GM23248 (cell line): ENCODE measurements around the gene TIMM23. TPM values are rescaled to one million over a fixed set of nuclear protein-coding genes. Genes with fewer than 3 reads are reported as not detected.

Experiments used
- DNase-seq: peaks from one replicate; pipeline ENCODE4 v3.0.0-alpha.2; 2015
- H2AFZ ChIP-seq: fragments of 200-600 bp; sonication (generic); 2 replicates; pipeline ENCODE4 v1.6.1; 2016; ENCODE audit warnings: antibody characterized with exemption
- H3F3A ChIP-seq: fragments of 200-600 bp; sonication (generic); 2 replicates; pipeline ENCODE4 v1.6.1; 2016; ENCODE audit warnings: mild to moderate bottlenecking, antibody characterized with exemption, mixed run types; ENCODE audit not compliant: insufficient read depth
- H3K27ac ChIP-seq: fragments of 200-600 bp; sonication (generic); 2 replicates; pipeline ENCODE4 v1.5.1; 2016; ENCODE audit warnings: mild to moderate bottlenecking
- H3K27me3 ChIP-seq: fragments of 200-600 bp; sonication (generic); replicated peaks from 2 replicates; pipeline ENCODE4 v1.6.1; 2016; ENCODE audit warnings: mild to moderate bottlenecking; ENCODE audit not compliant: insufficient read depth
- H3K36me3 ChIP-seq: fragments of 200-600 bp; sonication (generic); 2 replicates; pipeline ENCODE4 v1.6.1; 2016; ENCODE audit warnings: low read depth, mild to moderate bottlenecking
- H3K4me1 ChIP-seq: fragments of 200-600 bp; sonication (generic); 2 replicates; pipeline ENCODE4 v1.6.1; 2016; ENCODE audit warnings: mild to moderate bottlenecking; ENCODE audit not compliant: insufficient read depth
- H3K4me2 ChIP-seq: fragments of 200-600 bp; sonication (generic); one replicate; pipeline ENCODE4 v1.6.1; 2016; ENCODE audit warnings: mild to moderate bottlenecking; ENCODE audit not compliant: unreplicated experiment
- H3K4me3 ChIP-seq: fragments of 200-600 bp; sonication (generic); 2 replicates; pipeline ENCODE4 v1.5.1; 2016; ENCODE audit warnings: mild to moderate bottlenecking
- H3K79me2 ChIP-seq: fragments of 200-600 bp; sonication (generic); 2 replicates; pipeline ENCODE4 v1.6.1; 2016; ENCODE audit warnings: mild to moderate bottlenecking; ENCODE audit not compliant: insufficient read depth
- H3K9ac ChIP-seq: fragments of 200-600 bp; sonication (generic); 2 replicates; pipeline ENCODE4 v1.6.1; 2016; ENCODE audit warnings: mild to moderate bottlenecking
- H3K9me2 ChIP-seq: fragments of 200-600 bp; sonication (generic); 2 replicates; pipeline ENCODE4 v1.6.1; 2016; ENCODE audit warnings: mixed run types, mild to moderate bottlenecking, moderate library complexity; ENCODE audit not compliant: insufficient read depth
- H3K9me3 ChIP-seq: fragments of 200-600 bp; sonication (generic); one replicate; pipeline ENCODE4 v1.6.1; 2017; ENCODE audit warnings: low read depth
- H4K20me1 ChIP-seq: fragments of 200-600 bp; sonication (generic); 2 replicates; pipeline ENCODE4 v1.6.0; 2016; ENCODE audit not compliant: insufficient read depth
- EZH2 ChIP-seq: fragments of 200-600 bp; sonication (generic); IDR thresholded peaks from 2 replicates; pipeline ENCODE4 v1.6.1; 2018; ENCODE audit warnings: antibody characterized with exemption, mild to moderate bottlenecking; ENCODE audit not compliant: insufficient read depth, poor library complexity, severe bottlenecking
- EZH2phosphoT487 ChIP-seq: fragments of 200-600 bp; sonication (generic); IDR thresholded peaks from 2 replicates; pipeline ENCODE4 v1.6.1; 2018; ENCODE audit warnings: antibody characterized with exemption, moderate library complexity, mild to moderate bottlenecking, low read depth; ENCODE audit not compliant: insufficient read depth
- WGBS, 2 experiments: methylation state at CpG; one replicate each; pipeline ENCODE4 v1.1.6; 2015 to 2017; ENCODE audit warnings: low lambda C conversion rate in 2 of 2, low coverage in 1 of 2; ENCODE audit errors: missing lambda C conversion rate in 2 of 2; 5-methylcytosine and 5-hydroxymethylcytosine counted together
- in situ Hi-C: fragments of 300-500 bp; cut with MboI; formaldehyde crosslinking; loops from 2 replicates; pipeline ENCODE4 v1.15.0; 2020
- polyA plus RNA-seq: library from polyadenylated mRNA; unstranded; fragments of >200 nt; fragmentation: Nextera tagmentation; extraction: Ambion mirVana; gene quantifications from 2 replicates; pipeline ENCODE4 v1.2.1, GENCODE V29; 2016
- small RNA-seq: library from RNA; depleted of rRNA; stranded (forward); fragments of <200 nt; gene quantifications from one replicate; pipeline ENCODE3, GENCODE V24; 2014; ENCODE audit warnings: low read depth, low replicate concordance
- total RNA-seq: library from RNA; depleted of rRNA; stranded (reverse); fragments of >200 nt; shearing (Covaris generic); gene quantifications from 2 replicates; pipeline ENCODE4 v1.2.3, GENCODE V29; 2014; rRNA removed

TIMM23 gene
- total and polyA plus RNA-seq, 2 experiments from 2014 or later = 104 to 145 TPM

DNA sequence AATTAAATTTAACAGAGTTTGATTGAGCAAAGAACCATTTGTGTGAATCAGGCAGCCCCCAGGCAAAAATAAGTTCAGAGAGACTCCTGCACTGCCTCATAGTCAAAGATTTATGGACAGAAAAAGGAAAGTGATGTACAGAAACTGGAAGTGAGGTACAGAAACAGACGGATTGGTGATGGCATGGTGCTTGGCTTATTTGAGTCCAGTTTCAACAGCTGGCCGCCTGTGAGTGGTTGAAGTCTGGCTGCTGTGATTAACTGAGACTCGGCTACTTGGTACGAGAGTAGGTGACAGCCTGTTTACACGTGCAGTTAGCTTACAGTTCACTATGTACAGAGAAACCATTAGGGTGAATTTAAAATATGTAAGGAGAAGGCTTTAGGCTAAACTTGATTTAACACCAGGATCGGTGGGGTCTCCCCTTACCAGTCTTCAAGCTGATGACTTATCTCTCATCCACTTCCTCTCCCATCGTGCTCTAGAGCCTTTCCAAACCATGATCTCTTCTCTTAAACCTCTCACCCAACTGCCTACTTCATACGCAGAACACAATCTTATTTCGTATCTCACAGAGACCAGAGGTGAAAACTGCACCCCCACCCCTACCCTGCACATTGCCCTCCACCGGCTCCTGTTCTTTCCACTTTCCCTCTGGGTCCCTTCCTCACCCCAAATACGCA is 78.8 kb downstream of the TIMM23 start:
- in situ Hi-C loops = no loop called here
- H3K36me3 ChIP-seq = no peaks in the 10 kb centered on the region
- no peaks in the 10 kb centered on the region for H3K9me2 ChIP-seq
- no peaks in the 10 kb centered on the region for H4K20me1 ChIP-seq
- H3K4me1 ChIP-seq = no peaks in the 10 kb centered on the region
- 30 to 37% methylated on average over 11 of the region's 11 CpGs for WGBS, 2 experiments
- no peaks in the 10 kb centered on the region for H3K9me3 ChIP-seq
- no peak overlapping the region for H3K4me2 ChIP-seq
- peak; percentile 19 for DNase-seq
- no peak overlapping the region for H2AFZ ChIP-seq
- H3K79me2 ChIP-seq = no peaks in the 10 kb centered on the region
- TF ChIP-seq EZH2phosphoT487 (no peak), EZH2 (no peak)
- no peak overlapping the region for H3K27ac ChIP-seq
- H3F3A ChIP-seq = no peaks in the 10 kb centered on the region
- H3K27me3 ChIP-seq = peaks cover 41% of the 10 kb centered on the region
- no peak overlapping the region for H3K4me3 ChIP-seq
- no peak overlapping the region for H3K9ac ChIP-seq

DNA sequence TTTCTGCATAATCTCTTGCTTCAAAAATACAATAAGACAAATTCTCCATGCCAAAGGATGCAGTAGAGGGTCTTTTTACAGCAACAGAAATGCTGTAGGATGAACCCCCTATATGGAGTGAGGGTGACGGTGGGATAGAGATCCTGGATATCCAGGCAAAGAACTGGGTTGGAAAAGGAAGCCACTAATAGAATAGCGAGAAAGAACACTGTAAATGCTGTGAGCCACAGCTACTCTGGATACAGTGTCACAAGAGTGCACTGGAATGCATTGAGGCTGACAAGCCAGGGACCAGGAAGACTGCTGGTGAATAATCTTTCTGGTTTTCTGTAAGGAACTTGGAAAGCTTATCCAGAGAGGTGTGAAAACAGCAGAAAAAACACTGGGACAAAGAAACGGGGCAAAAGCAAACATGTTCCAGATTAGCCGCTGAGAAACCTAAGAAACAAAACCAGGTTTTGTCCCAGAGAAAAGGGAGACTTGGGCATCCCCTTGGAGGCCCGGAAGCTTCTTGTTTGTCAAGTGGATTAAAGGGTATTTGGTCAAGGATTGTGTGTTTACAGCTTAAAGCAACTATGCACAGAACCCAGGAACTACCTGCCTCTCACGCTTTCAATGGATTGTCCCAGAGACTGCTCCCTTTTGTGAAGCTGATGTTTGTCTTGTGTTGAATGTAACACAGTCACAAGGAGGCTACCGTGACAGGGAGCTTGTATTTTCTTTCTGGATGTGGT is 79.9 kb downstream of the TIMM23 start:
- Histone ChIP-seq H3K27me3 (peaks cover 39% of the 10 kb centered on the region), H3K79me2 (no peaks in the 10 kb centered on the region)

DNA sequence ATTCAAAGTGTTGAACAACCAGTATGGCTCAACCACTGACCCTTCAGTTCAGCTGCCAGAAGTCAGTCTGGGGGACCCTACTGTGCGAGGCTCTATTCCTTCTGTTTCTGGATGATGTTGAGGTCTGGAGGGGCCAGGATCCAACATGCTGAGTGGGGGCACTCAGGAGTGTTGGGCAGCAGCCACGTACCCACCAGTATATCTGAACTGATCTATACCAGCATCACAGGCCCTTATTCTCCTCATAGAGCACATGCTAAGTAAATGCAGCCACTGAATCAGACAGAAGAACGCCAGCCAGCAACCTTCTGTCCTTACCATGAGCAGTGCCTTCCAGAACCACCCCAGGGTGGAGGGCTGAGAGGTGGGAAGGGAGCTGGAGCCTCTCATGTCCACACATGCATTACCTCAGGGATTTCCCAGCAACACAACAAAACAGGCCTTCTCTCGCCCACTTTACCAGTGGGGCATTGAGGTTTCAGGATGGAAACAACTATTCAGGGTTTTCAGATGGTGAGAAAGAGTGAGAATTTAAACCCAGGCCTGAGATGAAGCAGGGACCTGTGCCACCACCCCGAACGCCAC is 80.6 kb downstream of the TIMM23 start:
- H3K4me2 ChIP-seq = no peak overlapping the region
- WGBS, 2 experiments = 47 to 64% methylated on average over 6 of the region's 6 CpGs
- H3K9ac ChIP-seq = no peak overlapping the region
- H2AFZ ChIP-seq = no peak overlapping the region
- no peaks in the 10 kb centered on the region for H3K4me1 ChIP-seq
- H3F3A ChIP-seq = no peaks in the 10 kb centered on the region
- H4K20me1 ChIP-seq = no peaks in the 10 kb centered on the region
- no peak overlapping the region for H3K4me3 ChIP-seq
- in situ Hi-C loops = no loop called here
- no peak for TF ChIP-seq EZH2
- no peak overlapping the region for H3K27ac ChIP-seq
- H3K79me2 ChIP-seq = no peaks in the 10 kb centered on the region
- H3K27me3 ChIP-seq = peaks cover 34% of the 10 kb centered on the region
- DNase-seq = no peak
- no peaks in the 10 kb centered on the region for H3K9me3 ChIP-seq
- H3K36me3 ChIP-seq = no peaks in the 10 kb centered on the region
- no peaks in the 10 kb centered on the region for H3K9me2 ChIP-seq

More for the DNA sequence above, 79.9 kb downstream of the TIMM23 start:
- no peaks in the 10 kb centered on the region for H4K20me1 ChIP-seq
- no peaks in the 10 kb centered on the region for H3K9me3 ChIP-seq
- H3F3A ChIP-seq = no peaks in the 10 kb centered on the region
- TF ChIP-seq EZH2phosphoT487 (no peak), EZH2 (no peak)
- H3K4me3 ChIP-seq = no peak overlapping the region
- H2AFZ ChIP-seq = no peak overlapping the region
- DNase-seq = no peak
- 55 to 61% methylated on average over 7 of the region's 7 CpGs for WGBS, 2 experiments
- H3K4me1 ChIP-seq = no peaks in the 10 kb centered on the region
- no peak overlapping the region for H3K4me2 ChIP-seq
- in situ Hi-C loops = no loop called here
- no peaks in the 10 kb centered on the region for H3K36me3 ChIP-seq
- H3K9ac ChIP-seq = no peak overlapping the region
- H3K27ac ChIP-seq = no peak overlapping the region
- H3K9me2 ChIP-seq = no peaks in the 10 kb centered on the region

Small RNA genes lying within 50 kb of the gene (small RNA-seq; reads per million reads assigned to genes)
- gene SNORA74C-1 = not detected

Other genes with a start within 250 kb of the TIMM23 start
- gene WASHC2C, start 245.2 kb upstream of the TIMM23 start, total RNA-seq = 22.4 and 31.7 TPM in 2 replicates
- 21.9 and 23.1 TPM in 2 replicates for gene WASHC2C, start 245.2 kb upstream of the TIMM23 start, polyA plus RNA-seq
- 7.7 and 13.3 TPM in 2 replicates for gene AGAP4, start 125.0 kb upstream of the TIMM23 start, total RNA-seq
- gene AGAP4, start 125.0 kb upstream of the TIMM23 start, polyA plus RNA-seq = 3.1 and 5.3 TPM in 2 replicates
- 164 and 170 TPM in 2 replicates for gene NCOA4, start 58.1 kb downstream of the TIMM23 start, total RNA-seq
- gene NCOA4, start 58.1 kb downstream of the TIMM23 start, polyA plus RNA-seq = 112 and 113 TPM in 2 replicates
- not detected in 2 replicates for gene MSMB, start 73.8 kb downstream of the TIMM23 start, total RNA-seq
- gene MSMB, start 73.8 kb downstream of the TIMM23 start, polyA plus RNA-seq = not detected in 2 replicates